K562 (cell line): ENCODE measurements around the gene PTK6. TPM values are rescaled to one million over a fixed set of nuclear protein-coding genes. Genes with fewer than 3 reads are reported as not detected.

ENCODE experiments used
- BHLHE40 ChIP-seq: IDR thresholded peaks from 2 replicates; pipeline ENCODE4 v1.6.1; 2011; ENCODE audit warnings: low read length, improper control_type of control experiment
- CC2D1A ChIP-seq: fragments of 450-650 bp; IDR thresholded peaks from 2 replicates; pipeline ENCODE4 v1.6.1; 2017; ENCODE audit warnings: mild to moderate bottlenecking
- CREB1 ChIP-seq, 2 experiments: sonication (generic) in 1 of 2; formaldehyde crosslinking in 1 of 2; IDR thresholded peaks; 2 replicates each; pipeline versions ENCODE4 v1.6.1 to v1.8.0; 2012 to 2022; ENCODE audit warnings: inconsistent platforms in 1 of 2, mild to moderate bottlenecking in 1 of 2, missing genetic modification reagents in 1 of 2, moderate library complexity in 1 of 2
- CTBP1 ChIP-seq: fragments of 450-650 bp; IDR thresholded peaks from 2 replicates; pipeline ENCODE4 v1.6.1; 2016; ENCODE audit warnings: borderline replicate concordance
- CXXC5 ChIP-seq: fragments of 250-450 bp; sonication (Bioruptor Pico); IDR thresholded peaks from 2 replicates; pipeline ENCODE4 v1.8.0; 2022; ENCODE audit warnings: inconsistent platforms, mild to moderate bottlenecking, moderate library complexity
- GTF2F1 ChIP-seq: IDR thresholded peaks from 2 replicates; pipeline ENCODE4 v1.6.1; 2011; ENCODE audit warnings: low read depth, low read length, improper control_type of control experiment
- JUN ChIP-seq, 2 experiments: sonication (generic) in 1 of 2; formaldehyde crosslinking in 1 of 2; IDR thresholded peaks; 2 replicates each; pipeline versions ENCODE4 v1.6.1 to v1.8.0; 2012 to 2022; ENCODE audit warnings: borderline replicate concordance in 2 of 2, mild to moderate bottlenecking in 2 of 2, improper control_type of control experiment in 1 of 2, low read depth in 1 of 2, low read length in 1 of 2, missing genetic modification reagents in 1 of 2
- KDM5B ChIP-seq: fragments of 200-600 bp; sonication (generic); IDR thresholded peaks from 2 replicates; pipeline ENCODE4 v1.6.1; 2012; ENCODE audit warnings: low read depth, mild to moderate bottlenecking, moderate library complexity, low read length, control low read depth, inconsistent platforms; ENCODE audit not compliant: insufficient replicate concordance
- L3MBTL2 ChIP-seq: fragments of 450-650 bp; IDR thresholded peaks from 2 replicates; pipeline ENCODE4 v1.6.1; 2016; ENCODE audit warnings: mild to moderate bottlenecking, moderate library complexity
- MCM7 ChIP-seq, 2 experiments: fragments of 450-650 bp; IDR thresholded peaks; 2 replicates each; pipeline ENCODE4 v1.6.1; 2016 to 2018
- NFIC ChIP-seq: fragments of 450-650 bp; IDR thresholded peaks from 2 replicates; pipeline ENCODE4 v1.6.1; 2017; ENCODE audit warnings: mild to moderate bottlenecking, inconsistent platforms
- NONO ChIP-seq, 2 experiments: fragments of 200-400 bp in 1 of 2; fragments of 450-650 bp in 1 of 2; formaldehyde crosslinking in 1 of 2; IDR thresholded peaks; 2 replicates each; pipeline ENCODE4 v1.6.1; 2017; ENCODE audit warnings: low read depth in 2 of 2, mild to moderate bottlenecking in 2 of 2, moderate library complexity in 2 of 2, low read length in 1 of 2
- NR4A1 ChIP-seq, 2 experiments: fragments of 250-450 bp in 1 of 2; fragments of 450-650 bp in 1 of 2; sonication (Bioruptor Pico) in 1 of 2; IDR thresholded peaks; 2 replicates each; pipeline versions ENCODE4 v1.4.0 to v1.6.1; 2016 to 2020; ENCODE audit warnings: mild to moderate bottlenecking in 2 of 2, missing compliant biosample characterization in 1 of 2, missing genetic modification characterization in 1 of 2, moderate library complexity in 1 of 2
- NRF1 ChIP-seq, 2 experiments: fragments of 450-650 bp; IDR thresholded peaks in 1 of 2; conservative IDR thresholded peaks in 1 of 2; 2 replicates each; pipeline ENCODE4 v1.6.1; 2014; ENCODE audit warnings: mild to moderate bottlenecking in 2 of 2
- PML ChIP-seq: IDR thresholded peaks from 2 replicates; pipeline ENCODE4 v1.6.1; 2012; ENCODE audit warnings: low read length, inconsistent platforms
- POLR2B ChIP-seq: fragments of 450-650 bp; IDR thresholded peaks from 2 replicates; pipeline ENCODE4 v1.6.1; 2018; ENCODE audit warnings: low read depth; ENCODE audit not compliant: partially characterized antibody
- TBP ChIP-seq: optimal IDR thresholded peaks from 2 replicates; pipeline ENCODE3; 2011; ENCODE audit warnings: low read depth, low read length, improper control_type of control experiment
- ZFX ChIP-seq: sonication (generic); formaldehyde crosslinking; IDR thresholded peaks from 2 replicates; pipeline ENCODE4 v1.8.0; 2022; ENCODE audit warnings: mild to moderate bottlenecking, missing genetic modification reagents, moderate library complexity
- ZNF551 ChIP-seq: fragments of 250-450 bp; sonication (Bioruptor Pico); IDR thresholded peaks from 2 replicates; pipeline ENCODE4 v1.5.0; 2021; ENCODE audit warnings: mild to moderate bottlenecking, moderate library complexity
- polyA plus RNA-seq, 8 experiments: library from polyadenylated mRNA; depleted of rRNA in 4 of 8; stranded (reverse) in 5 of 8; unstranded in 3 of 8; fragments of >200 nt; fragmentation: Nextera tagmentation in 2 of 8; fragmentation: Illumina TruSeq in 1 of 8; extraction: Ambion mirVana in 2 of 8; extraction: Trizol in 1 of 8; gene quantifications; 2 replicates each; pipeline versions ENCODE4 v1.2.1 to v1.2.3, GENCODE V29; 2011 to 2014; ENCODE audit warnings: inconsistent platforms in 1 of 8, missing spikeins in 1 of 8
- total RNA-seq, 7 experiments: library from RNA; depleted of rRNA in 6 of 7; stranded (reverse); fragments of >200 nt in 6 of 7; fragmentation: Illumina TruSeq in 2 of 7; extraction: Trizol in 2 of 7; gene quantifications; 2 replicates each; pipeline versions ENCODE4 v1.2.1 to v1.2.3, GENCODE V29; 2011 to 2021; ENCODE audit warnings: low replicate concordance in 1 of 7
- TF ChIP-seq, protein P1 (sequence below), 2 experiments: fragments of 450-650 bp; IDR thresholded peaks; 2 replicates each; pipeline ENCODE4 v1.6.1; 2018; ENCODE audit warnings: mild to moderate bottlenecking in 2 of 2, low read depth in 1 of 2; ENCODE audit not compliant: partially characterized antibody in 2 of 2
- TF ChIP-seq, protein P2 (sequence below), 2 experiments: fragments of 150-350 bp in 1 of 2; IDR thresholded peaks; 2 replicates each; pipeline ENCODE4 v1.6.1; 2012 to 2016; ENCODE audit warnings: low read depth in 2 of 2, low read length in 2 of 2, mild to moderate bottlenecking in 1 of 2, moderate library complexity in 1 of 2

PTK6 gene
- total and polyA plus RNA-seq, 9 of the 15 experiments (the other 6 are each of a cell fraction or from before 2014, with no cell fraction given), result 0.07 TPM; not detected in 8

DNA sequence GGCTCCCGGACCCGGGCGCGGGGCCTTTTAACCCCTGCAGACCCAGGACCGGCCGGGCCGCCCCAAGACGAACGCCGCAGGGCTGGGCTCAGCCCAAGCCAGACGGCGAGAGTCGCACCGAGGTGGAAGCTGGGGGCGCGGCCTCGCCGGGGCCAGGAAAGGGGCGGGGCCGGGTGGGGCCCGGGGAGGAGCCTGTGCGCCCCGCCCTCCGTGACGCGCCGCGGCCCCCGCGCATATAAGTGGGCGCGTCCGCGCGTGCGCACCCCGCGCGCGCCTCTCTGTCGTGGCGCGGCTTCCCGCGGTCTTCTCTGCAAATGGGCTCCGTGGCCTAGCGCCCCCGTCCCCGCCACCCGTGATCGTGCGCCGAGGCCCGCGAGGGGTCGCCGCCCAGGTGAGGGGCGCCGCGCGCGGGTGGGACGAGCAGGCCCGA is 16.7 kb downstream of the PTK6 start, which contains the start of gene PPDPF (continued):
- TF ChIP-seq, protein P1, sequence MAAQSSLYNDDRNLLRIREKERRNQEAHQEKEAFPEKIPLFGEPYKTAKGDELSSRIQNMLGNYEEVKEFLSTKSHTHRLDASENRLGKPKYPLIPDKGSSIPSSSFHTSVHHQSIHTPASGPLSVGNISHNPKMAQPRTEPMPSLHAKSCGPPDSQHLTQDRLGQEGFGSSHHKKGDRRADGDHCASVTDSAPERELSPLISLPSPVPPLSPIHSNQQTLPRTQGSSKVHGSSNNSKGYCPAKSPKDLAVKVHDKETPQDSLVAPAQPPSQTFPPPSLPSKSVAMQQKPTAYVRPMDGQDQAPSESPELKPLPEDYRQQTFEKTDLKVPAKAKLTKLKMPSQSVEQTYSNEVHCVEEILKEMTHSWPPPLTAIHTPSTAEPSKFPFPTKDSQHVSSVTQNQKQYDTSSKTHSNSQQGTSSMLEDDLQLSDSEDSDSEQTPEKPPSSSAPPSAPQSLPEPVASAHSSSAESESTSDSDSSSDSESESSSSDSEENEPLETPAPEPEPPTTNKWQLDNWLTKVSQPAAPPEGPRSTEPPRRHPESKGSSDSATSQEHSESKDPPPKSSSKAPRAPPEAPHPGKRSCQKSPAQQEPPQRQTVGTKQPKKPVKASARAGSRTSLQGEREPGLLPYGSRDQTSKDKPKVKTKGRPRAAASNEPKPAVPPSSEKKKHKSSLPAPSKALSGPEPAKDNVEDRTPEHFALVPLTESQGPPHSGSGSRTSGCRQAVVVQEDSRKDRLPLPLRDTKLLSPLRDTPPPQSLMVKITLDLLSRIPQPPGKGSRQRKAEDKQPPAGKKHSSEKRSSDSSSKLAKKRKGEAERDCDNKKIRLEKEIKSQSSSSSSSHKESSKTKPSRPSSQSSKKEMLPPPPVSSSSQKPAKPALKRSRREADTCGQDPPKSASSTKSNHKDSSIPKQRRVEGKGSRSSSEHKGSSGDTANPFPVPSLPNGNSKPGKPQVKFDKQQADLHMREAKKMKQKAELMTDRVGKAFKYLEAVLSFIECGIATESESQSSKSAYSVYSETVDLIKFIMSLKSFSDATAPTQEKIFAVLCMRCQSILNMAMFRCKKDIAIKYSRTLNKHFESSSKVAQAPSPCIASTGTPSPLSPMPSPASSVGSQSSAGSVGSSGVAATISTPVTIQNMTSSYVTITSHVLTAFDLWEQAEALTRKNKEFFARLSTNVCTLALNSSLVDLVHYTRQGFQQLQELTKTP (IDR thresholded peaks at IDR 0.05; ENCODE audit: low read depth in 1 of 2, partially characterized antibody in 2 of 2), result no peak
- TF ChIP-seq GTF2F1 (peak; percentile 65; the same call in 1 of the 2 replicates), NRF1 (conservative IDR thresholded peaks at IDR 0.05 in 1 of 2, IDR thresholded peaks at IDR 0.05 in 1 of 2) (peak; percentile 86 to 87; a peak in 3 of 4 replicates), CC2D1A (peak; percentile 77; the same call in 1 of the 2 replicates), POLR2B (peak; percentile 52), BHLHE40 (peak; percentile 44), ZNF551 (CRISPR knock-in tag) (no peak), NONO (IDR thresholded peaks at IDR 0.05; ENCODE audit: low read depth in 2 of 2, low read length in 1 of 2) (peak in 1 of 2 experiments; percentile 84; a peak in 2 of 4 replicates), CREB1 (IDR thresholded peaks at IDR 0.05) (peak; percentile 79), CREB1 (CRISPR knock-in tag; IDR thresholded peaks at IDR 0.05) (peak; percentile 74), CTBP1 (peak; percentile 44), NR4A1 (CRISPR knock-in tag; IDR thresholded peaks at IDR 0.05) (no peak), NR4A1 (tag; IDR thresholded peaks at IDR 0.05) (no peak), NFIC (peak; percentile 60), CXXC5 (0 out of 2 replicates have a peak, but pooled peaks have one; percentile 18), TBP (peak; percentile 97), L3MBTL2 (0 out of 2 replicates have a peak, but pooled peaks have one; percentile 9), ZFX (peak; percentile 73), MCM7 (IDR thresholded peaks at IDR 0.05) (no peak), PML (peak; percentile 32; the same call in 1 of the 2 replicates), KDM5B (peak; percentile 94), JUN (IDR thresholded peaks at IDR 0.05; ENCODE audit: borderline replicate concordance, low read depth, low read length) (no peak), JUN (CRISPR knock-in tag; IDR thresholded peaks at IDR 0.05; ENCODE audit: borderline replicate concordance) (peak; percentile 38; the same call in 1 of the 2 replicates)
- TF ChIP-seq, protein P2, sequence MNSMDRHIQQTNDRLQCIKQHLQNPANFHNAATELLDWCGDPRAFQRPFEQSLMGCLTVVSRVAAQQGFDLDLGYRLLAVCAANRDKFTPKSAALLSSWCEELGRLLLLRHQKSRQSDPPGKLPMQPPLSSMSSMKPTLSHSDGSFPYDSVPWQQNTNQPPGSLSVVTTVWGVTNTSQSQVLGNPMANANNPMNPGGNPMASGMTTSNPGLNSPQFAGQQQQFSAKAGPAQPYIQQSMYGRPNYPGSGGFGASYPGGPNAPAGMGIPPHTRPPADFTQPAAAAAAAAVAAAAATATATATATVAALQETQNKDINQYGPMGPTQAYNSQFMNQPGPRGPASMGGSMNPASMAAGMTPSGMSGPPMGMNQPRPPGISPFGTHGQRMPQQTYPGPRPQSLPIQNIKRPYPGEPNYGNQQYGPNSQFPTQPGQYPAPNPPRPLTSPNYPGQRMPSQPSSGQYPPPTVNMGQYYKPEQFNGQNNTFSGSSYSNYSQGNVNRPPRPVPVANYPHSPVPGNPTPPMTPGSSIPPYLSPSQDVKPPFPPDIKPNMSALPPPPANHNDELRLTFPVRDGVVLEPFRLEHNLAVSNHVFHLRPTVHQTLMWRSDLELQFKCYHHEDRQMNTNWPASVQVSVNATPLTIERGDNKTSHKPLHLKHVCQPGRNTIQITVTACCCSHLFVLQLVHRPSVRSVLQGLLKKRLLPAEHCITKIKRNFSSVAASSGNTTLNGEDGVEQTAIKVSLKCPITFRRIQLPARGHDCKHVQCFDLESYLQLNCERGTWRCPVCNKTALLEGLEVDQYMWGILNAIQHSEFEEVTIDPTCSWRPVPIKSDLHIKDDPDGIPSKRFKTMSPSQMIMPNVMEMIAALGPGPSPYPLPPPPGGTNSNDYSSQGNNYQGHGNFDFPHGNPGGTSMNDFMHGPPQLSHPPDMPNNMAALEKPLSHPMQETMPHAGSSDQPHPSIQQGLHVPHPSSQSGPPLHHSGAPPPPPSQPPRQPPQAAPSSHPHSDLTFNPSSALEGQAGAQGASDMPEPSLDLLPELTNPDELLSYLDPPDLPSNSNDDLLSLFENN (IDR thresholded peaks at IDR 0.05; ENCODE audit: low read depth in 2 of 2, low read length in 2 of 2), result peak in 1 of 2 experiments; percentile 52; a peak in 1 of 4 replicates
